SH-SY5Y (cell line): ENCODE measurements around the gene DNAH1.

Experiments
- GATA2 ChIP-seq: IDR thresholded peaks from 2 replicates; pipeline ENCODE4 v1.6.1; 2011; ENCODE audit warnings: mild to moderate bottlenecking, low read depth, low read length
- GATA3 ChIP-seq: IDR thresholded peaks from 2 replicates; pipeline ENCODE4 v1.6.1; 2011; ENCODE audit warnings: low read depth, mild to moderate bottlenecking, low read length, moderate library complexity

- TF ChIP-seq GATA2 (no peak), GATA3 (no peak)
These were observed 38.1 kb upstream of the DNAH1 start for GRCh38 chr3:52277972-52278509.
